Skeletal muscle tissue (tissue), 4 donors: ENCODE results near the gene MGST1. TPM values are rescaled to one million over a fixed set of nuclear protein-coding genes. Genes with fewer than 3 reads are reported as not detected.

Source experiments
- H3K27ac ChIP-seq: one replicate; pipeline ENCODE4 v1.7.0; 2013; ENCODE audit warnings: mild to moderate bottlenecking, low read depth, low read length, inconsistent platforms
- H3K27me3 ChIP-seq, 3 donors: one replicate each; pipeline ENCODE4 v1.7.0; 2013; ENCODE audit warnings: low read length in 3 of 3; ENCODE audit not compliant: control insufficient read depth in 3 of 3, insufficient read depth in 3 of 3
- H3K36me3 ChIP-seq, 3 donors: one replicate each; pipeline ENCODE4 v1.7.0; 2013; ENCODE audit warnings: low read length in 3 of 3; ENCODE audit not compliant: control insufficient read depth in 3 of 3, insufficient read depth in 3 of 3
- H3K4me1 ChIP-seq, 3 donors: one replicate each; pipeline ENCODE4 v1.7.0; 2013; ENCODE audit warnings: low read length in 3 of 3, mild to moderate bottlenecking in 3 of 3; ENCODE audit not compliant: control insufficient read depth in 3 of 3, insufficient read depth in 3 of 3
- H3K4me3 ChIP-seq, 3 donors: one replicate each; pipeline ENCODE4 v1.7.0; 2013; ENCODE audit warnings: low read length in 3 of 3
- H3K9ac ChIP-seq, 3 donors: one replicate each; pipeline ENCODE4 v1.7.0; 2013; ENCODE audit warnings: low read length in 3 of 3, mild to moderate bottlenecking in 3 of 3, moderate library complexity in 2 of 3, low read depth in 1 of 3
- H3K9me3 ChIP-seq, 3 donors: one replicate each; pipeline ENCODE4 v1.7.0; 2013; ENCODE audit warnings: low read length in 3 of 3; ENCODE audit not compliant: control insufficient read depth in 3 of 3
- total RNA-seq: library from RNA; depleted of rRNA; stranded (reverse); fragments of >200 nt; gene quantifications from one replicate; pipeline ENCODE4 v1.2.3, GENCODE V29; 2014
- donor health status: Osteomylitis.

MGST1 gene
- total RNA-seq, 1 donor from 2014 or later = 12.5 TPM

DNA sequence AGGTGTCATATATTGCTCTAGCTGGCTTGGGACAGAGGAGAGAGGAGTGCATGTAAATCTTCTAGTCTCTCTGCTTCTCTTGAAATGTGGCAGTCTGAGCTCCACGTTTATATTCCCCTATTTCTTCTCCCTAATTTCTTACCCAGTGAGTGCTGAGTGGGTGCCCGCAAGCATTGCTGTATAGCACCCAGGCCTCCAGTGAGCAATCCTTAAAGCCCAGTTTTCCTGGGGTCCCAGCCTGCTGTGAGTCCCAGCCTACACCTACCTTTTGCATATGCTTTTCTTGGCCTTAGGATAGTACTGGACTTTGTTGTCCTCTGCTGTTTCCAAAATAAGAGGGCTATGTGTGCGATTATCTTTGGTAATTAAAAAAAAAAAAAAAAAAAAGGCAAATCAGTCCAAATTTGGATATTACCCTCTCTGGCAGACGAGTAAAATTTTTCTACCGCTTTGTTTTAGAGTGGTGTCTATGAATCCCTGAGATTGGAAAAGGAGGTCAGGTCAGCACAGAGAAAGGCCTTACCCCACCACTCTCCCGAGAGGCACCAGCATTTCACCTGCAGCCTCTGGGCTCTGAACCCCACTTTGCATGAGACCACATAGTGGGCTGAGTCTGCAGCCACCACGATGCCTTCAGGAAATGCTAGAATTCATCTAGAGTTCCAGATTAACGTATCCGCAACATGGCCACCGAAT lies 1.1 kb downstream of the MGST1 start:
- peak overlapping the region; percentile 21 for H3K27ac ChIP-seq
- H3K36me3 ChIP-seq = no peaks in the 10 kb centered on the region
- H3K27me3 ChIP-seq = peaks cover 0 to 2% (median 0%) of the 10 kb centered on the region in 3 donors
- no peaks in the 10 kb centered on the region for H3K9me3 ChIP-seq
- H3K4me1 ChIP-seq = peaks cover 0 to 2% (median 0%) of the 10 kb centered on the region in 3 donors
- H3K9ac ChIP-seq = peak overlapping the region in 1 of 3 donors; percentile 0
- H3K4me3 ChIP-seq = peak overlapping the region in 2 of 3 donors; percentile 61 to 77

DNA sequence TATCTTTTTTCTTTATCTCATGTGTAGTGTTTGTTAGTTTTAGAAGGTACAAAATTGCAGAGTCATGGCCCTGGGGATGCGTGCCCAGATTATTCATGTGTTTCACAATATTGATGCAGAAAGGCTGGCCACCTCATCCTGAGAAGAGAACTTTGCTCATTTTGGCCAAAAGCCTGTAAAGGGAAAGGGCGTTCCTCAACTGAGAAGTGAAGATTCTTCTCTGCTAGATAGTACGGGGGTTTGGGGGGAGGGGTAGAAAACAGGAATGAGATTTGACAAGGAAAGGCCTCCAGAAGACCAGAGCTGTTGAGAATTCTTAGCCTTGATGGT lies 1.7 kb downstream of the MGST1 start:
- Histone ChIP-seq H3K4me3 (peak overlapping the region in 2 of 3 donors; percentile 29 to 77), H3K9ac (no peak overlapping the region), H3K27ac (no peak overlapping the region), H3K4me1 (peaks cover 0 to 2% (median 0%) of the 10 kb centered on the region in 3 donors), H3K27me3 (peaks cover 0 to 2% (median 0%) of the 10 kb centered on the region in 3 donors), H3K9me3 (no peaks in the 10 kb centered on the region), H3K36me3 (no peaks in the 10 kb centered on the region)

DNA sequence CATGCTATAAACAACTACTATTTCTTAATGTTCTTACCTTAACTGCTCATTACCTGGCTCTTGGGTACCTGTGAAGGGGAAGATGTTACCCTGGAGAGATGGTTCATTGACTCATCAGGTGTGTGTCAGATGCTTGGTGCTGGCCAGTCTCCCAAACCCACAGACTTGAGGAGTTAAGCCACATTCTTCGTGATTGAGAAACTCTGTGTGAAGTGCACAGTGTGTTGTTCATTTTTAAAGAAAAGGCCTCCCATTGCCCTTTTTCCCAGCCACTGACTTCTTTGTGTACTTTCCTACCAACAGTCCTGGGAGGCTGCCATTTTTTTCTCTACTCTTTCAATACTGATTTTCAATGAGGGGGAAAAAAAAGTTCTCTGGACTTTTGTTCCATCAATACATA lies 3.2 kb downstream of the MGST1 start:
- H3K9me3 ChIP-seq = no peaks in the 10 kb centered on the region
- no peak overlapping the region for H3K9ac ChIP-seq
- no peaks in the 10 kb centered on the region for H3K36me3 ChIP-seq
- no peak overlapping the region for H3K27ac ChIP-seq
- H3K4me1 ChIP-seq = peaks cover 0 to 2% (median 0%) of the 10 kb centered on the region in 3 donors
- no peak overlapping the region for H3K4me3 ChIP-seq
- peaks cover 0 to 2% (median 0%) of the 10 kb centered on the region in 3 donors for H3K27me3 ChIP-seq

DNA sequence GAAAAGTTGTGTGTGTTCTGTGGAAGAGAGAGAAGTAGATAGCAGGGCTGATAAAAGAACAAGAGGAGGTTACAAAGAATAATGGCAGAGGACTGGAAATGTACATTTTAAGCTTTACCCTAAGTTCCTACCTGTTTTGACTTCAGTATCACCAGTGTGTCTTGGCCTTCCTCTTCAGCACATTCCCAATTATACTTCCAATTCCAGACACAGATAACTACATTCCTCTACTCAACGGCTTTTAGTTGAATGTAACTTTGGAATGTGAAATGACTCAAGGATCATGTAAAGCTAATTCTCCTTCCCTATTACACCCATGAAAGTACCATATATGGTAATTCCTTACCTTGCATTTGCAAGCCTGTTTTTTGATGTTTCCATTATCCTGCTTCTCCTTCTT lies 5.0 kb downstream of the MGST1 start:
- no peaks in the 10 kb centered on the region for H3K9me3 ChIP-seq

DNA sequence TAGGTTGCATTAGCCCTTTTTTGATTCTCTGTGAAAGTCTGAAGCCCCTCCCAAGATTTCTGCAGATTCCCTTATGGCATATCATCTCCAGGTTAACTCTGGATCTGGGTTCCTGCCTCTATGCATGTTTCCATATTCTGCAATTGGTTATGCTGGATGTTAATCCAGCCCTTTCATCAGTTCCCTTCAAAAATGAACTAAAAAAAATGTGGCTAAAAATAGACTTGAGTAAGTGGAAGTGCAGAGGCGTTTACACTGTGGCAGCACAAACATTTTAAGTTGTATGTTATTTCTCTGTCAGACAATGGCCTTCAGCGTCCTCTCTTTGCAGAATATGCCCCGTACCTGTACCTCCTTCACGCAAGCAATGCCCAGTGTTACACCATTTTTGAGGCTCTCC lies 11.4 kb downstream of the MGST1 start:
- H3K9ac ChIP-seq = no peak overlapping the region
- no peaks in the 10 kb centered on the region for H3K27me3 ChIP-seq
- H3K36me3 ChIP-seq = no peaks in the 10 kb centered on the region
- H3K9me3 ChIP-seq = no peaks in the 10 kb centered on the region
- H3K4me3 ChIP-seq = no peak overlapping the region
- no peaks in the 10 kb centered on the region for H3K4me1 ChIP-seq
- no peak overlapping the region for H3K27ac ChIP-seq

More for the DNA sequence above, 5.0 kb downstream of the MGST1 start:
- H3K4me1 ChIP-seq = peaks cover 0 to 2% (median 0%) of the 10 kb centered on the region in 3 donors
- no peak overlapping the region for H3K9ac ChIP-seq
- no peak overlapping the region for H3K27ac ChIP-seq
- no peaks in the 10 kb centered on the region for H3K36me3 ChIP-seq
- no peak overlapping the region for H3K4me3 ChIP-seq
- H3K27me3 ChIP-seq = peaks cover 0 to 2% (median 0%) of the 10 kb centered on the region in 3 donors

DNA sequence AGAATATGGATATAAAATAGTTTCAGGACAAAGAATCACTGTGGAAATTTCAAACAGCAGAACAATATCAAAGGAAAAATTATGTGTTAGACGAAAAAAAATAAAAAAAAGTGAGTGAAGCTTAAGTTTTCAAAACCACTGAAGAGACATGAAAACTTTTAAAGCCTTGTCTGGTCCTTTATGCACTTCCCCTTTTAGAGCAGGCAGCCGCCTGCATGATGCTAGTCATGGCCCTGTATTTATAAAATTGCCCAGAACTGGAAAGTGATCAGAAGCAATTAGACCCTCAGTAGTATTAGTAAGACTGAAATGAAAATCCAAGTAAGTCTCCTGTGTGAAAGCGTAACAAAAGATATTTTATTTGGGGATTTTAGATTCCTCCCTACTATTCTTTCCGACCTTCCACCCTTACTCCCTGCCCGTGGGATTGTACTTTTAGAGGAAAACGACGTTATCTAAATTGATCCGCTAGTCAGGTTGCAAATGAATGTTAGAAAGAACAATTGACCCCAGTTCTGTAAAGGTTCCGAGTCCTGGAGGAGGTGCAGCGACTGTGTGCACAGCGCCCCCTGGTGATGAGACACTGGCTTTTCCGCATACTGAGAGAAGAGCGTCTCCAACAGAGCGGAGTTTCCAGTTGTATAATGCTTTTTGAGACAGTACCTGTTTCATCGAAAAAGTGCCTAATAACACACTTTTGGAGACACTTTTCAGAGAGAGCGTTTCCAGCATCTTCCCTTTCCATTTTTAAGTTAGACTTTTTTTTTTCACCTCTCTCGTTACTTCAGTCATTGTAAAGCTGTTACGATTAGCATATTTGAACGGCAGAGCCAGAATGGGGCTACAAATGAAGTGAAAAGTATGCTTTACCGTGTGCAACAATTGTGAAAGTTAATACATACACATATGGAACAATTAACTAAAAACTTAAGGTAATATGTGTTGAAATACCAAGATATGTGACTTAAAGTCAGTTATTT lies 12.4 kb downstream of the MGST1 start:
- no peak overlapping the region for H3K4me3 ChIP-seq
- H3K9ac ChIP-seq = no peak overlapping the region
- no peaks in the 10 kb centered on the region for H3K4me1 ChIP-seq
- no peaks in the 10 kb centered on the region for H3K36me3 ChIP-seq
- no peaks in the 10 kb centered on the region for H3K9me3 ChIP-seq
- no peak overlapping the region for H3K27ac ChIP-seq
- H3K27me3 ChIP-seq = no peaks in the 10 kb centered on the region

DNA sequence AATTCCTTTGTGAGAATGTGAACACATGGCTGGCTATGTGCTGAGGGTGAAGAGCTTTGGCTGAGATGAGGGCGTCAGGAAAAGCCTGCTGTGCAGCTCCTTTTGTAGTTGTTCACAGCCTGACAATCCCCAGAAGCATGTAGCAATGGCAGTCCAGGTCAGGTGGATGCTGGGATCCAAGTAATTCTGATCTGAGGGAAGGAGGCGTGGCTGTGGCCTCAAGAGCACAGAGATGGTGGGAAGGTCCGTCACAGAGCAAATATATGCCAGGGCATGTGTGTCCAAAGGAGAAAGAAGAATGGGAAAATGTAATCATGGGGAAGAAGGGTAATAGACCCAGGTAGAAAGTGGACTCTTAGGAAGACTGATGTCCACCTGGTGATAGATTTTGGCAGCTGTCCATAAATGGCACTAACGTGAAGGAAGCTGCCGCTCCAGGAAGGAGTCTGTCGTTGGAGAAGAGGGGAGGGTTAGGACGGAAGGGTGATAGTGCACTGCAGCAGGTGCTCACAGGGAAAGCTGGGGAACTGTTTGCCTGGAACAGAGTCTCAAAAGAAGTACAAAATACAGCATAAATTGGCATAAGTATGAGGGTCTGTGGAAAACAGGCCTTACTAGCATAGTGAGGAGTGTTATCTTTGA lies 13.8 kb downstream of the MGST1 start:
- Histone ChIP-seq H3K9ac (no peak overlapping the region), H3K27ac (no peak overlapping the region), H3K4me3 (no peak overlapping the region), H3K4me1 (no peaks in the 10 kb centered on the region), H3K9me3 (no peaks in the 10 kb centered on the region), H3K27me3 (no peaks in the 10 kb centered on the region), H3K36me3 (no peaks in the 10 kb centered on the region)

DNA sequence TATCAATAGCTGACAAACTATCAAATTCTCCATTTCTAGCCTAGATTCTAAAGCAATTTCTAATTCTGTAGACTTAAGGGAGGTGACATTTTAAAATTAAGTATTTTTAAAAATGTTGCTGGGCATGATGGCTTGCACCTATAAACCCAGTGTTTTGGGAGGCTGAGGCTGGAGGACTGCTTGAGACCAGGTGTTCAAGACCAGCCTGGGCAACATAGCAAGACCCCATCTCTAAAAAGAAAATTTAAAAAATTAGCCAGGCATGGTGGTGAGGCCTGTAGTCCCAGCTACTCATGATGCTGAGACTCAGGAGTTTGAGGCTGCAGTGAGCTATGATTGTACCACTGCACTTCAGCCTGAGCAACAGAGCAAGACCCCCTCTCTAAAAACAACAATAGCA lies 15.1 kb downstream of the MGST1 start:
- H3K27me3 ChIP-seq = no peaks in the 10 kb centered on the region
- H3K4me3 ChIP-seq = no peak overlapping the region
- no peaks in the 10 kb centered on the region for H3K9me3 ChIP-seq
- H3K9ac ChIP-seq = no peak overlapping the region
- no peaks in the 10 kb centered on the region for H3K36me3 ChIP-seq
- H3K4me1 ChIP-seq = no peaks in the 10 kb centered on the region
- H3K27ac ChIP-seq = no peak overlapping the region

DNA sequence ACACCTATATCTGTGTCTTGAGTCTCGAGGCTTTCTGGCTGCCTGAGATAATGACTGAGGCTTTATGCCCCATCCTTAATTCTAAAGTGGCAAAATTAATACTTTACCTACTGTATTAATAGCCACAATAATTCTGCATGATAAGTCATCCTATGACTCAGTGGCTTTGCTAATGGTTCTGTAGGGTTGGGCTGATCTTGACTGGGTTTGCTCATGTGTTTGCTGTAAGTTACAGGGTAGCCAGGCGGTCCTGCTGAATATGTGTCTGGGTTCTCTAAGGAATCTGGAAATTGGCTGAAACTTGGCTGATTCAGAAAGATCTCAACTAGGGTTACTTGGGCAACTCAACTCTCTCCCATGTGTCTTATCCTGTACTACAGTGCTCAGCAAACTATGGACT lies 21.7 kb downstream of the MGST1 start:
- H3K27me3 ChIP-seq = no peaks in the 10 kb centered on the region
- H3K9me3 ChIP-seq = no peaks in the 10 kb centered on the region
- H3K36me3 ChIP-seq = no peaks in the 10 kb centered on the region
- H3K9ac ChIP-seq = no peak overlapping the region
- no peak overlapping the region for H3K27ac ChIP-seq
- no peaks in the 10 kb centered on the region for H3K4me1 ChIP-seq
- no peak overlapping the region for H3K4me3 ChIP-seq
